Measurements from ENCODE around the gene EHMT1. TPM values are rescaled to one million over a fixed set of nuclear protein-coding genes. Genes with fewer than 3 reads are reported as not detected.

Gene EHMT1
- total and polyA plus RNA-seq, 2 donors (not counting 1 experiment from before 2014, with no cell fraction given), result 101 to 394 TPM

GRCh38 chr9:137671196-137671538 is 52.4 kb downstream of the EHMT1 start:
- peaks cover 69% of the 10 kb centered on the region for H3K4me1 Mint-ChIP-seq

GRCh38 chr9:137671721-137672120 is 52.9 kb downstream of the EHMT1 start:
- WGBS (ENCODE audit: insufficient coverage), result 90% methylated on average over 5 of the region's 8 CpGs
- H3K27me3 Mint-ChIP-seq, result no peaks in the 10 kb centered on the region
- H3K4me1 Mint-ChIP-seq, result peaks cover 63% of the 10 kb centered on the region
- TF ChIP-seq EZH2 (IDR thresholded peaks at IDR 0.05; ENCODE audit: borderline replicate concordance, insufficient read depth, low read depth, low read length, poor library complexity, severe bottlenecking) (no peak), CTCF (IDR thresholded peaks at IDR 0.05) (no peak)
- ATAC-seq (ENCODE audit: low read depth) (no peak), DNase-seq (no peak)
- Histone ChIP-seq H3K36me3 (replicated peaks in 1 of 2; ENCODE audit: control extremely low read depth in 1 of 2, control insufficient read depth in 1 of 2, extremely low read depth in 1 of 2, insufficient read depth in 2 of 2, low read length in 1 of 2) (peaks cover 0 to 10% of the 10 kb centered on the region in 2 experiments), H3K9ac (ENCODE audit: low read length) (no peak overlapping the region), H3K27me3 (replicated peaks in 1 of 4; ENCODE audit: control extremely low read depth in 1 of 4, control insufficient read depth in 3 of 4, insufficient read depth in 4 of 4, low read length in 3 of 4) (no peaks in the 10 kb centered on the region), H2AFZ (ENCODE audit: insufficient read depth, low read depth, low read length, poor library complexity, severe bottlenecking) (no peak overlapping the region), H3K9me3 (ENCODE audit: control extremely low read depth in 1 of 3, control insufficient read depth in 2 of 3, insufficient read depth in 1 of 3, low read length in 2 of 3) (peaks cover 0 to 6% (median 0%) of the 10 kb centered on the region in 3 donors), H3K4me2 (replicated peaks; ENCODE audit: low read depth, low read length, poor library complexity, severe bottlenecking) (no peak overlapping the region), H3K79me2 (ENCODE audit: control insufficient read depth, insufficient read depth, low read length) (peaks cover 91% of the 10 kb centered on the region), H3K27ac (ENCODE audit: low read length in 2 of 2) (no peak overlapping the region), H4K20me1 (ENCODE audit: control insufficient read depth, insufficient read depth, low read length, poor library complexity, severe bottlenecking) (peaks cover 55% of the 10 kb centered on the region), H3K4me3 (ENCODE audit: control extremely low read depth in 1 of 5, extremely low read depth in 1 of 5, insufficient read depth in 1 of 5, low read depth in 2 of 5, low read length in 4 of 5) (no peak overlapping the region), H3K4me1 (ENCODE audit: control insufficient read depth in 2 of 2, insufficient read depth in 2 of 2, low read length in 2 of 2) (peaks cover 41 to 46% of the 10 kb centered on the region in 2 donors)
- H3K27ac Mint-ChIP-seq, result no peak overlapping the region
- no peak overlapping the region for H3K4me3 Mint-ChIP-seq
- POLR2A ChIA-PET, result no interaction called here
- H3K9me3 Mint-ChIP-seq (ENCODE audit: insufficient read depth), result no peaks in the 10 kb centered on the region
- intact Hi-C loops (cut with micrococcal nuclease), result no loop called here
- CTCF ChIA-PET, result interaction anchor here (0.9 to 3.0 kb wide), 6 partner anchors 13 to 319 kb away, joined by 3 to 26 read pairs (median 8); no protein-coding TSS in a partner anchor

More at GRCh38 chr9:137671196-137671538, 52.4 kb downstream of the EHMT1 start:
- DNase-seq, result no peak
- Histone ChIP-seq H3K27ac (ENCODE audit: low read length in 2 of 2) (no peak overlapping the region), H3K79me2 (ENCODE audit: control insufficient read depth, insufficient read depth, low read length) (peaks cover 91% of the 10 kb centered on the region), H3K4me2 (replicated peaks; ENCODE audit: low read depth, low read length, poor library complexity, severe bottlenecking) (no peak overlapping the region), H2AFZ (ENCODE audit: insufficient read depth, low read depth, low read length, poor library complexity, severe bottlenecking) (no peak overlapping the region), H3K9me3 (ENCODE audit: control extremely low read depth in 1 of 3, control insufficient read depth in 2 of 3, insufficient read depth in 1 of 3, low read length in 2 of 3) (peaks cover 0 to under 1% (median 0%) of the 10 kb centered on the region in 3 donors), H3K9ac (ENCODE audit: low read length) (no peak overlapping the region), H3K36me3 (replicated peaks in 1 of 2; ENCODE audit: control extremely low read depth in 1 of 2, control insufficient read depth in 1 of 2, extremely low read depth in 1 of 2, insufficient read depth in 2 of 2, low read length in 1 of 2) (peaks cover 0 to 10% of the 10 kb centered on the region in 2 experiments), H3K27me3 (replicated peaks in 1 of 4; ENCODE audit: control extremely low read depth in 1 of 4, control insufficient read depth in 3 of 4, insufficient read depth in 4 of 4, low read length in 3 of 4) (no peaks in the 10 kb centered on the region), H3K4me1 (ENCODE audit: control insufficient read depth in 2 of 2, insufficient read depth in 2 of 2, low read length in 2 of 2) (peaks cover 41 to 47% of the 10 kb centered on the region in 2 donors), H3K4me3 (ENCODE audit: control extremely low read depth in 1 of 5, extremely low read depth in 1 of 5, insufficient read depth in 1 of 5, low read depth in 2 of 5, low read length in 4 of 5) (no peak overlapping the region), H4K20me1 (ENCODE audit: control insufficient read depth, insufficient read depth, low read length, poor library complexity, severe bottlenecking) (peaks cover 61% of the 10 kb centered on the region)
- Mint-ChIP-seq H3K4me3 (no peak overlapping the region), H3K27me3 (no peaks in the 10 kb centered on the region), H3K27ac (no peak overlapping the region), H3K9me3 (ENCODE audit: insufficient read depth) (no peaks in the 10 kb centered on the region)
- POLR2A ChIA-PET, result no interaction called here
- intact Hi-C loops (cut with micrococcal nuclease), result no loop called here
- 100% methylated on average over 1 of the region's 3 CpGs for WGBS (ENCODE audit: insufficient coverage)
- TF ChIP-seq CTCF (IDR thresholded peaks at IDR 0.05) (no peak), EZH2 (IDR thresholded peaks at IDR 0.05; ENCODE audit: borderline replicate concordance, insufficient read depth, low read depth, low read length, poor library complexity, severe bottlenecking) (no peak)
- CTCF ChIA-PET, result interaction anchor here (0.7 to 3.0 kb wide), 7 partner anchors 13 to 101 kb away, joined by 3 to 26 read pairs (median 5); no protein-coding TSS in a partner anchor
- ATAC-seq (ENCODE audit: low read depth), result no peak
